SU-DHL-6 (cell line): ENCODE results near the gene TREM1.

Experiments used
- CTCF ChIP-seq: fragments of 200-600 bp; sonication (generic); IDR thresholded peaks from one replicate; pipeline ENCODE4 v1.5.1; 2017; ENCODE audit warnings: antibody characterized with exemption, mild to moderate bottlenecking, low read length, moderate library complexity; ENCODE audit not compliant: insufficient read depth, poor library complexity, severe bottlenecking
- EZH2phosphoT487 ChIP-seq: fragments of 200-600 bp; sonication (generic), shearing (Covaris generic); conservative IDR thresholded peaks from 2 replicates; pipeline ENCODE4 v1.6.1; 2018; ENCODE audit warnings: mild to moderate bottlenecking, antibody characterized with exemption, low read length, moderate library complexity, mixed read lengths

DNA sequence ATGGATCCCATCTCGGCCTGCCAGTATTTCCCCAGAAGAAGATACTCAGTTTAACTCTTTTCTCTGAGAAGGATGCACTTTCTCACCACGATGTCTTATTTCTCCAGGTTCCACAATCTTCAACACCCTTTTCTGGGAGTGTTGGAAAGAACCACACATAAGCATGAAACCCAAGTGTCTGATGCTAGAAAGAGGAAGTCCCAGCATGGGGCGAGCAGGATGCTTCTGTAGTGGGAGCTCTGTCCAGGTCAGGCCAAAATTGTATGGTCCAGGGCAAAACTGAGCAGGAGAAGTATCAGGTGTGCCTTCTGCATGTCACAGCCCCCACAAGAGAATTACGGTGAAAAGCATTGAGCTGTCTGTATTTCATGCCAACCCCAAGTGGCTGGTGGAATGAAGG lies 11.0 kb downstream of the TREM1 start:
- no peak for TF ChIP-seq CTCF
- no peak for TF ChIP-seq EZH2phosphoT487
